GM21619 (cell line): ENCODE measurements around the gene CPNE1.

Experiments
- ATAC-seq: cut with Tn5 transposase; IDR thresholded peaks from one replicate; pipeline ENCODE4 v1.9.1; 2021; ENCODE audit not compliant: unreplicated experiment

The CPNE1 gene

GRCh38 chr20:35621560-35621946 lies 43.1 kb downstream of the CPNE1 start:
- no peak for ATAC-seq

- ATAC-seq = no peak
Observed at GRCh38 chr20:35620818-35621559, 43.7 kb downstream of the CPNE1 start.

GRCh38 chr20:35619196-35620095 lies 45.3 kb downstream of the CPNE1 start:
- peak; percentile 34 for ATAC-seq

GRCh38 chr20:35618263-35619131 lies 46.2 kb downstream of the CPNE1 start:
- no peak for ATAC-seq

- no peak for ATAC-seq
Observed at GRCh38 chr20:35617397-35618262, 47.1 kb downstream of the CPNE1 start.

- no peak for ATAC-seq
Observed at GRCh38 chr20:35616465-35617396, 48.0 kb downstream of the CPNE1 start.

GRCh38 chr20:35615667-35616464 lies 48.8 kb downstream of the CPNE1 start, which contains the start of gene SPAG4:
SPAG4 (plus strand) TSS chr20:35615829; CDS start chr20:35616004, 175 bp downstream.
- peak; percentile 63 for ATAC-seq

- ATAC-seq = no peak
Observed at GRCh38 chr20:35611482-35611881, 53.2 kb downstream of the CPNE1 start.

- ATAC-seq = no peak
Observed at GRCh38 chr20:35610833-35611427, 53.8 kb downstream of the CPNE1 start.

GRCh38 chr20:35607003-35607735 lies 57.5 kb downstream of the CPNE1 start:
- ATAC-seq = no peak

GRCh38 chr20:35606127-35606526 lies 58.6 kb downstream of the CPNE1 start:
- ATAC-seq = no peak

GRCh38 chr20:35604449-35604747 lies 60.3 kb downstream of the CPNE1 start:
- no peak for ATAC-seq

- ATAC-seq = no peak
Observed at GRCh38 chr20:35603695-35604448, 60.8 kb downstream of the CPNE1 start.

GRCh38 chr20:35602851-35603495 lies 61.7 kb downstream of the CPNE1 start:
- ATAC-seq = no peak

GRCh38 chr20:35601990-35602389 lies 62.7 kb downstream of the CPNE1 start:
- ATAC-seq = no peak
